KOPT-K1 (cell line): Measurements from ENCODE around the gene TENM3.

Experiments
- H3K27ac ChIP-seq: fragments of 200-600 bp; sonication (generic); 2 replicates; pipeline ENCODE4 v1.5.1; 2016; ENCODE audit warnings: antibody characterized with exemption, mild to moderate bottlenecking, low read depth, low read length; ENCODE audit not compliant: poor library complexity, severe bottlenecking
- H3K36me3 ChIP-seq: fragments of 200-600 bp; sonication (generic); 2 replicates; pipeline ENCODE4 v1.5.1; 2017; ENCODE audit warnings: antibody characterized with exemption, mild to moderate bottlenecking, low read length, moderate library complexity; ENCODE audit not compliant: insufficient read depth
- H3K9me3 ChIP-seq: fragments of 200-600 bp; sonication (generic); 2 replicates; pipeline ENCODE4 v1.5.1; 2017; ENCODE audit warnings: antibody characterized with exemption, low read length, mild to moderate bottlenecking; ENCODE audit not compliant: insufficient read depth, poor library complexity, severe bottlenecking

The TENM3 gene

DNA sequence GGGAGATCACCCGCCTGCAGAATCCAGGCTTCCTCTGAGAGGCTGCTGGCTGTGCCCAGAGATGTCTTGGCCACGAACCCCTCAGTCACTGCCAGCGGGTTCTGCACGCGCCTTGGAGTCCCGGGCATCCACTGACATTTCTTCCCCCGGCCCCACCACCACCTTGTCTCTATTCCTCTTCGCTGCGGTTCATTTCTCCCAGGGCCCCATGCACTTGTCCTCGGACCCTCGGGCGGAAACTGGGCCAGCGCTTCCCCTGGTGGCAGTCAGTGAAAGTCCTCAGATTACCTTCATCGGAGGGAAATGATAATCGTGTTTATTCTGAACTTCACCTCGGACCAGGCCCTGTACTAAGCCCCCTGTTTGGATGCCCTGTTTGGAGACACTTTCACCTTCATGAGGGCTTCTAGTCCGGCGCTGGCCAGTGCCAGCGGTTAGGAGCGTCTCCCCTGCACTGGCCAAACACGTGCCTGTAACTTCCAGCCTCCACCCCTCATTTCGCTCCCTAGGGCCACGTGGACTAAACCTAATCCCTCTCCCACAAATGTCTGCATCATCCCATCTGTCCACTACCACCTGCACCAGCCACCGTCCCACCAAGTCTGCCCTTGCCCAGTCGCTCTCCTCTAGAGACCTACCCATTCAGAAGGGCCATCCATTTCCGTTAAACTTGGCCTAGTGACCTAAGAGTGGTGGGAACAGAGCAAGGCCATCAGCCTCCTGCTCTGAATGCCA, 592.0 kb downstream of the TENM3 start:
- H3K36me3 ChIP-seq: no peaks in the 10 kb centered on the region
- H3K9me3 ChIP-seq: no peaks in the 10 kb centered on the region
- no peak overlapping the region for H3K27ac ChIP-seq

DNA sequence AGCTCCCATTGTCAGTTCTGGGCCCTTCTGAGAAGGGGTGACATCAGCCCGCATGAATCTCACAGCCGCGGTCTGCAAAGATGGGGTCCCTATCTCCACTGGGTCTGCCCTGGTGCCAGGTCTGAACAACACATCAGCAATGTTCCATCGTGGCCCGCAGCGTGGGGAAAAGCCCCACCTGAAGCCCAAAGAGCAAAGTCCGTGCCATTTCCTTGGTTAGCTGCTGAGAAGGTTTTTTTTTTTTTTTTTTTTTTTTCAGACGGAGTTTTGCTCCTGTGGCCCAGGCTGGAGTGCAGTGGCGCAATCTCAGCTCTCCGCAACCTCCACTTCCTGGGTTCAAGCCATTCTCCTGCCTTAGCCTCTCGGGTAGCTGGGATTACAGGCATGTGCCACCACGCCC, 594.6 kb downstream of the TENM3 start:
- Histone ChIP-seq H3K9me3 (no peaks in the 10 kb centered on the region), H3K27ac (no peak overlapping the region), H3K36me3 (no peaks in the 10 kb centered on the region)

- no peak overlapping the region for H3K27ac ChIP-seq
- no peaks in the 10 kb centered on the region for H3K9me3 ChIP-seq
- H3K36me3 ChIP-seq: no peaks in the 10 kb centered on the region
Measured at GRCh38 chr4:182838535-182838934, 595.3 kb downstream of the TENM3 start.

- no peaks in the 10 kb centered on the region for H3K9me3 ChIP-seq
- no peaks in the 10 kb centered on the region for H3K36me3 ChIP-seq
- H3K27ac ChIP-seq: no peak overlapping the region
Measured at GRCh38 chr4:182839256-182839655, 596.1 kb downstream of the TENM3 start.

- no peak overlapping the region for H3K27ac ChIP-seq
Measured at GRCh38 chr4:182840108-182840507, 596.9 kb downstream of the TENM3 start.

DNA sequence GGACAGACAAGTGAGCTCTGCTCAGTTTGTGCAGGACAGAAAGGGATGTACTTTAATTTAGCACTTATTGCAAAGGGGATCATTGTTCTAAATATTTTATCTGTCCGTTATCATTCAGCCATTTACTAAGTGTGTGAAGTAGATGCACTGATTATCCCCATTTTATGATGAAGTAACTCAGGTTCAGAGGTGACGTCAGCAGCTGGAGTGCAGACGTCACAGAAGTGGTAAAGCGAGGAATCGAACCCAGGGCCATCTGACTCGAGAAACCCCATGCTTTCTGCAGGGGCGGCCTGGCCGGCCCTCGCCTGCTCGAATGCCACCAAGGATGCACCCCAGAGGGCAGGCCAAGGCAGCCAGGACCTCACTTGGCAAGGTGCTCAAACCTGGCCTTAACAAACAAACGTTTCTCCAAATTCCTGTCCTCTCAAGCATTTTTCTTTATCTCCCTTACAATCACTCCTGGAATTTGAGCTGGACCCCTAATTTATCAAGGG, 599.0 kb downstream of the TENM3 start:
- no peaks in the 10 kb centered on the region for H3K36me3 ChIP-seq
- no peaks in the 10 kb centered on the region for H3K9me3 ChIP-seq
- H3K27ac ChIP-seq: no peak overlapping the region

More at GRCh38 chr4:182840108-182840507, 596.9 kb downstream of the TENM3 start:
- Histone ChIP-seq H3K9me3 (no peaks in the 10 kb centered on the region), H3K36me3 (no peaks in the 10 kb centered on the region)

- no peaks in the 10 kb centered on the region for H3K9me3 ChIP-seq
- no peak overlapping the region for H3K27ac ChIP-seq
- H3K36me3 ChIP-seq: no peaks in the 10 kb centered on the region
Measured at GRCh38 chr4:182842759-182843390, 599.7 kb downstream of the TENM3 start.

- Histone ChIP-seq H3K9me3 (no peaks in the 10 kb centered on the region), H3K36me3 (no peaks in the 10 kb centered on the region), H3K27ac (no peak overlapping the region)
Measured at GRCh38 chr4:182843808-182844325, 600.7 kb downstream of the TENM3 start.

DNA sequence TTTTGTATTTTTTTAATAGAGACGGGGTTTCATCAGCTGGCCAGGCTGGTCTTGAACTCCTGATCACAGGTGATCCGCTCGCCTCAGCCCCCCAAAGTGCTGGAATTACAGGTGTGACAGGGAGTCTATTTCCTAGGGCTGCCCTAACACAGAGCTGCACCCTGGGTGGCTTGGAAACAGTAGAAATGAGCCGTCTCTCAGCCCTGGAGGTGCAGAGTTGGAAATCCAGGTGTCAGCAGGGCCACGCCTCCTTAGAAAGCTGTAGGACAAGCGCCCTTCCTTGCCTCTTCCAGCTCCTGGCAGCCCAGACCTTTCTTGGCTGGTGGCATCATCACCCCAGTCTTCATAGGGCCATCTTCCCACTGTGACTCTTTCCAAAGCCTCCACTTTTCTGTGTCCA, 602.4 kb downstream of the TENM3 start:
- no peak overlapping the region for H3K27ac ChIP-seq
- H3K36me3 ChIP-seq: no peaks in the 10 kb centered on the region
- H3K9me3 ChIP-seq: no peaks in the 10 kb centered on the region

- H3K27ac ChIP-seq: no peak overlapping the region
- H3K9me3 ChIP-seq: no peaks in the 10 kb centered on the region
- no peaks in the 10 kb centered on the region for H3K36me3 ChIP-seq
Measured at GRCh38 chr4:182846036-182846435, 602.8 kb downstream of the TENM3 start.

- Histone ChIP-seq H3K9me3 (no peaks in the 10 kb centered on the region), H3K36me3 (no peaks in the 10 kb centered on the region), H3K27ac (no peak overlapping the region)
Measured at GRCh38 chr4:182847576-182848450, 604.6 kb downstream of the TENM3 start.

DNA sequence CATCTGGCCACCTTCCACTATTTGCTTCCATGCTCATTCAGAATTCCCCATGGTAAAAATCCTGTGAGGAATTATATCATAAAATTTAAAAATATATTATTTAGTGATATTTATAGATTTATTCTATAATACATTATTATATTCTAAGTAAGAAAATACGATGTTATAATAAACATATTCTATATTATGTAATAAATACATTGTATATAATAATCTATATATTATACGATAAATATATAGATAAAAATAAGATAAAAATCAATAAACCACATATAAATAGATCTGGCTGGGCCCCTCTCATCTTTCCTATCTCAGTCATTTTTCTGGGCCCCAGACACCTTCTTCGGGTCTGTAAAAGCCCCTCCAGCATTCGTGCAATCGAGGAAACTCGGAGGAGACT, 605.5 kb downstream of the TENM3 start:
- H3K9me3 ChIP-seq: no peaks in the 10 kb centered on the region
- no peaks in the 10 kb centered on the region for H3K36me3 ChIP-seq
- H3K27ac ChIP-seq: no peak overlapping the region
